Adrenal gland (tissue), 12 donors: ENCODE measurements around the gene HSD11B2. TPM values are rescaled to one million over a fixed set of nuclear protein-coding genes. Genes with fewer than 3 reads are reported as not detected.

Experiments
- DNase-seq, 7 donors: peaks; one replicate each; pipeline ENCODE4 v3.0.0-alpha.2; 2019 to 2020
- H3K27ac ChIP-seq, 5 donors: fragments of 200-600 bp; sonication (generic) in 4 of 5; 1 replicate in 3 of 5; 2 replicates in 2 of 5; pipeline versions ENCODE4 v1.5.1 to v1.8.0; 2016 to 2020; ENCODE audit warnings: mild to moderate bottlenecking in 1 of 5
- H3K27me3 ChIP-seq: fragments of 200-600 bp; 2 replicates; pipeline ENCODE4 v1.8.0; 2021
- H3K36me3 ChIP-seq, 2 donors: fragments of 200-600 bp; replicated peaks in 1 of 2; 1 replicate in 1 of 2; 2 replicates in 1 of 2; pipeline versions ENCODE4 v1.5.1 to v1.8.0; 2018 to 2022
- H3K4me1 ChIP-seq, 2 donors: fragments of 200-600 bp; replicated peaks in 1 of 2; 1 replicate in 1 of 2; 2 replicates in 1 of 2; pipeline versions ENCODE4 v1.5.1 to v1.8.0; 2018 to 2021
- H3K4me3 ChIP-seq, 4 donors: fragments of 200-600 bp; sonication (generic) in 3 of 4; one replicate each; pipeline ENCODE4 v1.5.1; 2016 to 2018
- H3K9me3 ChIP-seq, 3 donors: fragments of 200-600 bp; sonication (generic) in 1 of 3; replicated peaks in 1 of 3; 1 replicate in 2 of 3; 2 replicates in 1 of 3; pipeline versions ENCODE4 v1.5.1 to v1.8.0; 2016 to 2021
- POLR2A ChIP-seq, 2 donors: fragments of 450-650 bp; IDR thresholded peaks; one replicate each; pipeline ENCODE4 v1.6.1; 2017; ENCODE audit warnings: antibody characterized with exemption in 2 of 2, mild to moderate bottlenecking in 2 of 2, moderate library complexity in 1 of 2
- WGBS, 4 donors: extraction: QIAGEN DNeasy Blood & Tissue Kit in 2 of 4; methylation state at CpG; one replicate each; pipeline versions ENCODE4 v1.1.5 to v1.1.7; 2013 to 2017; 5-methylcytosine and 5-hydroxymethylcytosine counted together
- intact Hi-C, 2 donors: fragments of 100-400 bp; cut with DNase I; formaldehyde crosslinking; loops; one replicate each; pipeline versions ENCODE4 v1.14.1 to v1.15.0; 2022 to 2023
- polyA plus RNA-seq, 3 donors: library from polyadenylated mRNA; stranded (reverse); fragments of 200-250 nt in 2 of 3; fragments of 350-450 nt in 1 of 3; fragmentation: Illumina TruSeq in 1 of 3; extraction: RNeasy Lipid Tissue Mini Kit (QIAGEN cat#74804) in 1 of 3; gene quantifications; one replicate each; pipeline ENCODE4 v1.2.3, GENCODE V29; 2013 to 2014
- total RNA-seq, 9 donors: library from RNA; depleted of rRNA in 4 of 9; stranded (reverse); fragments of >200 nt in 4 of 9; fragments of 120-200 nt in 1 of 9; fragmentation: NEBNext Ultra II Directional in 1 of 9; extraction: Animal tissue kit (Norgen Biotek cat#: 25700) in 1 of 9; gene quantifications; one replicate each; pipeline versions ENCODE4 v1.1.0 to v1.2.4, GENCODE V29; 2013 to 2023
- TF ChIP-seq, protein P1 (sequence below), 6 experiments: fragments of 450-650 bp in 4 of 6; fragments of 200-600 bp in 2 of 6; sonication (generic) in 1 of 6; IDR thresholded peaks; 1 replicate in 5 of 6; 2 replicates in 1 of 6; pipeline versions ENCODE4 v1.5.1 to v1.8.0; 2016 to 2021; ENCODE audit warnings: antibody characterized with exemption in 6 of 6, mild to moderate bottlenecking in 2 of 6, moderate library complexity in 1 of 6
- donor health status: healthy with polysubstance abuse.
- donor health status: Bipolar disorder and iron deficiency.
- donor health status: DM: yes; HTN: yes; CAD: no.
- donor health status: DM: no; HTN: no; CAD: no.
- donor health status: DM: no; HTN: no; CAD: no.
- donor health status: DM: yes; HTN: yes; CAD: no.

The HSD11B2 gene
- total and polyA plus RNA-seq, 12 donors = 0.69 to 12.3 (median 4.0) TPM

DNA sequence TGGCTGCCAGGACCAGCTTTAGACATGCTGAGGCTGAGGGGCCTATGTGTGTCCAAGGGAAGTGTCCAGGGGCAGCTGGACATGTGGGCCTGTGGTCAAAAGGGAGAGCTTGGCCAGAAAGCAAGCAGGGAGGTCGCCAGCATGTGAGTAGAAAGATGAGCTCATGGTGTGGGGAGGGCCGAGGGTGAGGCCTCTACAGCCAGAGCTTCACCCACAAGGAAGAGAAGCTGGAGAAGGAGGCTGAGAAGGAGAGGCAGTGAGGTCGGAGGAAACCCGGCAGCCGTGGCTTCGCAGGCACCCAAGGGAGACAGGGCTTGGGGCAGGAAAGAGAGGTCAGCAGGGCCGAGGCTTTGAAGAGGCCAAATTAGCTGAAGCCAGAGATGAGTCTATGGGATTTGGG lies 4.0 kb upstream of the HSD11B2 start:
- Histone ChIP-seq H3K36me3 (no peaks in the 10 kb centered on the region), H3K27ac (no peak overlapping the region), H3K4me1 (peaks cover 5 to 20% of the 10 kb centered on the region in 2 donors), H3K27me3 (peaks cover 3% of the 10 kb centered on the region), H3K4me3 (no peak overlapping the region), H3K9me3 (no peaks in the 10 kb centered on the region)
- intact Hi-C loops = no loop called here
- TF ChIP-seq, protein P1, sequence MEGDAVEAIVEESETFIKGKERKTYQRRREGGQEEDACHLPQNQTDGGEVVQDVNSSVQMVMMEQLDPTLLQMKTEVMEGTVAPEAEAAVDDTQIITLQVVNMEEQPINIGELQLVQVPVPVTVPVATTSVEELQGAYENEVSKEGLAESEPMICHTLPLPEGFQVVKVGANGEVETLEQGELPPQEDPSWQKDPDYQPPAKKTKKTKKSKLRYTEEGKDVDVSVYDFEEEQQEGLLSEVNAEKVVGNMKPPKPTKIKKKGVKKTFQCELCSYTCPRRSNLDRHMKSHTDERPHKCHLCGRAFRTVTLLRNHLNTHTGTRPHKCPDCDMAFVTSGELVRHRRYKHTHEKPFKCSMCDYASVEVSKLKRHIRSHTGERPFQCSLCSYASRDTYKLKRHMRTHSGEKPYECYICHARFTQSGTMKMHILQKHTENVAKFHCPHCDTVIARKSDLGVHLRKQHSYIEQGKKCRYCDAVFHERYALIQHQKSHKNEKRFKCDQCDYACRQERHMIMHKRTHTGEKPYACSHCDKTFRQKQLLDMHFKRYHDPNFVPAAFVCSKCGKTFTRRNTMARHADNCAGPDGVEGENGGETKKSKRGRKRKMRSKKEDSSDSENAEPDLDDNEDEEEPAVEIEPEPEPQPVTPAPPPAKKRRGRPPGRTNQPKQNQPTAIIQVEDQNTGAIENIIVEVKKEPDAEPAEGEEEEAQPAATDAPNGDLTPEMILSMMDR (IDR thresholded peaks at IDR 0.05) = no peak
- no peak for TF ChIP-seq POLR2A (IDR thresholded peaks at IDR 0.05)
- 65 to 78% (median 73%) methylated on average over 7 of the region's 7 CpGs for WGBS, 4 donors
- DNase-seq = no peak

DNA sequence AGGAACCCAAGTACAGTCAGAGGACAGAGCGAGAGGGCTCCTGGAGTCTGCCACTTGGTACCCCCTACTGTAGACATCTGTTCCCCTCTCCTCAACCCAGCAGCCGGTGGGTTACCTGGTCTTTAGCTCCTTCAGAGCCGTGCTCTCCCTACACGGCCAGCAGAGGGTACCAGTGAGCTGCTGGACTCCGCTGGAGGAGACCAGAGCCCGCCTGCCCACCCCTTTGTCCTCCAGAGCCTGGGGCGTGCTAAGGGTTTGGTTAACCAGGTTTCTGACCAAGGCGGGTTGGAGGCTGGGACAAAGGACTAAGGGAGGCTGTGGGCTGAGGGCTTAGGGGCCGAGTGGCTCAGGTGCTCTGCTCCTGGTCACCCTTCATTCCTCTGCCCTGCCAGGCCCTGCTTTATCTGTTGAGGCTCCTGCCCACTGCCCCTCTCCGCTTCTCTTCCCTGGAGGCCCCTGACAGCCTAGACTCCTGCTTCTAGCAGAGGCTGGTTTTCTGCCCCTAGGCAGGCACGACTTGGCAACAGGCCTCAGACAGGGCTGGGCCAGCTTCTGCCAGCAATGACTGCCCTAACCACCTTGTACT lies 2.7 kb upstream of the HSD11B2 start:
- Histone ChIP-seq H3K27ac (no peak overlapping the region), H3K27me3 (peaks cover 3% of the 10 kb centered on the region), H3K36me3 (no peaks in the 10 kb centered on the region), H3K4me1 (peaks cover 12 to 26% of the 10 kb centered on the region in 2 donors), H3K4me3 (no peak overlapping the region), H3K9me3 (no peaks in the 10 kb centered on the region)
- TF ChIP-seq, protein P1 (IDR thresholded peaks at IDR 0.05) = peak; percentile 77 to 94 (median 86)
- TF ChIP-seq POLR2A (IDR thresholded peaks at IDR 0.05) = no peak
- DNase-seq = peak; percentile 63 to 87 (median 83)
- WGBS, 4 donors = 18 to 28% (median 20%) methylated on average over 10 to 11 of the region's 11 CpGs
- intact Hi-C loops = loop anchor here (2.0 kb wide), 2 partner anchors 39 to 41 kb away; no protein-coding TSS in a partner anchor

DNA sequence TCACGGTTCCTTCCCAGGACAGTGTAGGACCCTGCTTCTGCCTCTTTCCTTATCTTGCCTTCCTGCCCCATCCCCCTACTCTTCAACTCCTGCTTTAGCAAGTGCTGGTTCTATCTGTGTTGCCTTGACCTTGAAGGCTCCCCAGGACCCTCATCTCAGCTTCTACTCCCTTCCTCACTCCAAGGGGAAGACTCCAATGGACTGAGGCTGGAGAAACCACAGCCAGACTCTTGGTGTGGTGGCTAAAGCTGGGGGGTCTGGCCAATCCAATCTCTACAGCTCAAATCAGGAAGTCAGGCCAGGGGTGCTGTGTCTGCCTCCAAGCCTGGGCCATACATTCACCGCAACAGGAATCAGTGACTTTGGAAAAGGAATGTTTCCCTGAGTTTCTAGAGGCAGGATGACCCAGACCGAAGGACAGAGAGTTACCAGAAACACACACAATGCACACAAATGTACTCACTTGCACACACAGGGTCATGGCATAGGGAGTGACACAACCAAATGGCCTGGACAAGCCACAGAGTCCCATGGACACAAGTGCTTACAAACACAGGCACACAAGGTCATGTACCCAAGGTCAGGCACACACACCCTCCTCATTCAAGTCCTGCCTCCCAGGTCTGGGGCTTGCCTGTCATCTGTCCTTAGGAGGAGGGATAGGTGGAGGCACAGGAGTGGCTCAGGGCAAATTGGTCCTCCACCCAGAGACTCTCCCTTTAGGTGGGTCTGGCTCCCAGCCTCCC lies 1.7 kb upstream of the HSD11B2 start:
- H3K4me1 ChIP-seq = peaks cover 12 to 26% of the 10 kb centered on the region in 2 donors
- H3K27ac ChIP-seq = no peak overlapping the region
- TF ChIP-seq, protein P1 (IDR thresholded peaks at IDR 0.05) = no peak
- TF ChIP-seq POLR2A (IDR thresholded peaks at IDR 0.05) = no peak
- intact Hi-C loops = loop anchor here (2.0 kb wide), 2 partner anchors 38 to 40 kb away; no protein-coding TSS in a partner anchor
- peaks cover 3% of the 10 kb centered on the region for H3K27me3 ChIP-seq
- H3K4me3 ChIP-seq = no peak overlapping the region
- WGBS, 4 donors = 91 to 94% (median 93%) methylated on average over 3 of the region's 3 CpGs
- H3K36me3 ChIP-seq = no peaks in the 10 kb centered on the region
- DNase-seq = no peak
- no peaks in the 10 kb centered on the region for H3K9me3 ChIP-seq

DNA sequence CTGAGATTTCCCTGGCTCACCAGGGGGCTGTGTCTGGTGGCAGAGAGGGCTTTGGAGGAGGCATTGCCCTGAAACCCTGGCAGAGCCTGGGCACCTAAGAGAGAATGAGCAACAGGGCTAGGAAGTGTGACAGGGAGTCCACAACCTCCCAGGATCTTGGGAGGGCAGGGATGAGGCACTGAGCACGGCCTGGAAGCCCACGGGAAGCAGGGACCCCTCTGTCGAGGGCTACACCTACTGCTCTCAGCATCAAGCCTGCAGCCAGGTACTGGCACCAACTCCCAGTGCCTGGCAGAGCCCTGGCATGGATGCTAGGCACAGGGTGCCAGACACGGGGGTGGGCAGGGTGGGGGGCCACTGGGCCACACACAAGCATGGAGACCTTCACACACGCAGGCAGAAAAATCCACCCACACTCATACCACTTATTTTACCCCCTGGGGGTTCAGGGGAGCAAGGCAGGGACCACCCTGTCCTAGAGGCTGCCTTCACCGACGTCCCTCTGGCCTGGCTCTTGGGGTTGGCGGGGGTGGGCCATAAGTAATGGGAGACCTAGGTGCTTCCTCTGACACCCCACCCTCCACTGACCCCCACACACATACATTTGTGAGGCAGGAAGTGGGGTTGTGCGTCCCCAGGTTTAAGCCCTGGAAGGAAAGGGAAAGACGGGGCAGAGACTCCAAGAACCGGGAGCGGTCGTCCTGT lies 970 bp upstream of the HSD11B2 start:
- H3K4me3 ChIP-seq = peak overlapping the region in 1 of 4 donors; percentile 62
- 38 to 49% (median 42%) methylated on average over 9 to 13 of the region's 13 CpGs for WGBS, 4 donors
- intact Hi-C loops = loop anchor here (2.0 kb wide), 2 partner anchors 37 to 39 kb away; no protein-coding TSS in a partner anchor
- H3K9me3 ChIP-seq = no peaks in the 10 kb centered on the region
- H3K27ac ChIP-seq = no peak overlapping the region
- peaks cover 12 to 26% of the 10 kb centered on the region in 2 donors for H3K4me1 ChIP-seq
- no peaks in the 10 kb centered on the region for H3K36me3 ChIP-seq
- DNase-seq = no peak
- TF ChIP-seq POLR2A (IDR thresholded peaks at IDR 0.05) = no peak
- TF ChIP-seq, protein P1 (IDR thresholded peaks at IDR 0.05) = no peak
- H3K27me3 ChIP-seq = peaks cover 3% of the 10 kb centered on the region
